SJSA1 (cell line): Measurements from ENCODE around the gene TM9SF2. TPM values are rescaled to one million over a fixed set of nuclear protein-coding genes. Genes with fewer than 3 reads are reported as not detected.
"Not testable (repeated sequence)": the region's sequence is repeated elsewhere in the genome, so short reads cannot be mapped to it uniquely, and the experiment has no call there.

Source experiments
- DNase-seq, 2 experiments: peaks; one replicate each; pipeline ENCODE4 v3.0.0-alpha.2; 2015 to 2020; ENCODE audit warnings: low spot score in 2 of 2, low read depth in 1 of 2
- H3K27ac ChIP-seq: fragments of 250-450 bp; sonication (Bioruptor Pico); 2 replicates; pipeline ENCODE4 v1.5.1; 2020; ENCODE audit warnings: mild to moderate bottlenecking, moderate library complexity
- H3K27me3 ChIP-seq: fragments of 250-450 bp; sonication (Bioruptor Pico); replicated peaks from 2 replicates; pipeline ENCODE4 v1.5.1; 2020; ENCODE audit warnings: mild to moderate bottlenecking, moderate library complexity
- H3K36me3 ChIP-seq: fragments of 250-450 bp; sonication (Bioruptor Pico); 2 replicates; pipeline ENCODE4 v1.5.1; 2020; ENCODE audit warnings: mild to moderate bottlenecking
- H3K4me1 ChIP-seq: fragments of 250-450 bp; sonication (Bioruptor Pico); replicated peaks from 2 replicates; pipeline ENCODE4 v1.6.1; 2021; ENCODE audit warnings: mild to moderate bottlenecking
- H3K4me3 ChIP-seq: fragments of 250-450 bp; sonication (Bioruptor Pico); 2 replicates; pipeline ENCODE4 v1.5.1; 2020; ENCODE audit warnings: mild to moderate bottlenecking
- H3K9me3 ChIP-seq: fragments of 250-450 bp; sonication (Bioruptor Pico); replicated peaks from 2 replicates; pipeline ENCODE4 v1.5.1; 2020; ENCODE audit warnings: mild to moderate bottlenecking
- total RNA-seq: library from RNA; depleted of rRNA; stranded (reverse); fragments of >200 nt; shearing (Covaris generic); gene quantifications from 2 replicates; pipeline ENCODE4 v1.2.3, GENCODE V29; 2014

TM9SF2 gene
- total RNA-seq, 1 experiment from 2014 or later, result 846 TPM

GRCh38 chr13:99559560-99559959, 58.3 kb downstream of the TM9SF2 start:
- no peak overlapping the region for H3K27ac ChIP-seq
- peaks cover 3% of the 10 kb centered on the region; the same call in 1 of the 2 replicates for H3K4me1 ChIP-seq
- H3K36me3 ChIP-seq, result peaks cover 84% of the 10 kb centered on the region
- H3K4me3 ChIP-seq, result no peak overlapping the region
- H3K9me3 ChIP-seq, result no peaks in the 10 kb centered on the region
- H3K27me3 ChIP-seq, result no peaks in the 10 kb centered on the region
- DNase-seq, result no peak

- H3K36me3 ChIP-seq, result peaks cover 76% of the 10 kb centered on the region
- H3K9me3 ChIP-seq, result peaks cover 13% of the 10 kb centered on the region
- no peak for DNase-seq
- no peak overlapping the region for H3K4me3 ChIP-seq
- H3K27me3 ChIP-seq, result no peaks in the 10 kb centered on the region
- no peak overlapping the region for H3K27ac ChIP-seq
- peaks cover 3% of the 10 kb centered on the region; the same call in 1 of the 2 replicates for H3K4me1 ChIP-seq
Observed at GRCh38 chr13:99563404-99563803, 62.1 kb downstream of the TM9SF2 start.

- Histone ChIP-seq H3K4me3 (no peak overlapping the region), H3K27ac (no peak overlapping the region), H3K4me1 (peaks cover 3% of the 10 kb centered on the region; the same call in 1 of the 2 replicates), H3K9me3 (peaks cover 16% of the 10 kb centered on the region), H3K27me3 (no peaks in the 10 kb centered on the region), H3K36me3 (peaks cover 66% of the 10 kb centered on the region)
- DNase-seq, result no peak
Observed at GRCh38 chr13:99564386-99564785, 63.1 kb downstream of the TM9SF2 start.

GRCh38 chr13:99565478-99566124, 64.3 kb downstream of the TM9SF2 start:
- Histone ChIP-seq H3K9me3 (peaks cover 21% of the 10 kb centered on the region), H3K27ac (no peak overlapping the region), H3K27me3 (no peaks in the 10 kb centered on the region), H3K36me3 (peaks cover 56% of the 10 kb centered on the region), H3K4me3 (no peak overlapping the region), H3K4me1 (peaks cover 3% of the 10 kb centered on the region; the same call in 1 of the 2 replicates)
- no peak for DNase-seq

- peak in 1 of 2 experiments; percentile 67 for DNase-seq
- no peak overlapping the region for H3K27ac ChIP-seq
- H3K36me3 ChIP-seq, result peaks cover 48% of the 10 kb centered on the region
- no peaks in the 10 kb centered on the region for H3K27me3 ChIP-seq
- H3K4me1 ChIP-seq, result peaks cover 3% of the 10 kb centered on the region; the same call in 1 of the 2 replicates
- H3K9me3 ChIP-seq, result peaks cover 21% of the 10 kb centered on the region
- no peak overlapping the region for H3K4me3 ChIP-seq
Observed at GRCh38 chr13:99566125-99567083, 65.1 kb downstream of the TM9SF2 start.

GRCh38 chr13:99568901-99569300, 67.6 kb downstream of the TM9SF2 start:
- not testable (repeated sequence) for H3K27ac ChIP-seq, DNase-seq, H3K27me3 ChIP-seq

GRCh38 chr13:99572131-99572530, 70.9 kb downstream of the TM9SF2 start:
- Histone ChIP-seq H3K27ac (no peak overlapping the region), H3K4me3 (no peak overlapping the region), H3K4me1 (no peaks in the 10 kb centered on the region), H3K9me3 (peaks cover 18% of the 10 kb centered on the region), H3K36me3 (peaks cover 2% of the 10 kb centered on the region; the same call in 1 of the 2 replicates), H3K27me3 (no peaks in the 10 kb centered on the region)
- no peak for DNase-seq

More at GRCh38 chr13:99568901-99569300, 67.6 kb downstream of the TM9SF2 start:
- Histone ChIP-seq H3K9me3 (peaks cover 21% of the 10 kb centered on the region), H3K36me3 (peaks cover 30% of the 10 kb centered on the region)
- H3K4me1 ChIP-seq, H3K4me3 ChIP-seq: not testable (repeated sequence)

GRCh38 chr13:99572921-99573320, 71.6 kb downstream of the TM9SF2 start:
- H3K36me3 ChIP-seq, result no peaks in the 10 kb centered on the region
- no peaks in the 10 kb centered on the region for H3K4me1 ChIP-seq
- no peaks in the 10 kb centered on the region for H3K27me3 ChIP-seq
- no peak overlapping the region for H3K4me3 ChIP-seq
- H3K27ac ChIP-seq, result no peak overlapping the region
- peaks cover 10% of the 10 kb centered on the region for H3K9me3 ChIP-seq
- DNase-seq, result no peak

GRCh38 chr13:99575376-99576120, 74.3 kb downstream of the TM9SF2 start:
- H3K9me3 ChIP-seq, result no peaks in the 10 kb centered on the region
- no peak overlapping the region for H3K27ac ChIP-seq
- H3K36me3 ChIP-seq, result no peaks in the 10 kb centered on the region
- DNase-seq, result no peak
- no peak overlapping the region for H3K4me3 ChIP-seq
- no peaks in the 10 kb centered on the region for H3K27me3 ChIP-seq
- no peaks in the 10 kb centered on the region for H3K4me1 ChIP-seq

GRCh38 chr13:99577934-99578917, 77.0 kb downstream of the TM9SF2 start:
- Histone ChIP-seq H3K4me1 (no peaks in the 10 kb centered on the region), H3K36me3 (no peaks in the 10 kb centered on the region), H3K9me3 (no peaks in the 10 kb centered on the region), H3K27ac (no peak overlapping the region), H3K27me3 (no peaks in the 10 kb centered on the region), H3K4me3 (no peak overlapping the region)
- peak; percentile 50 to 69 for DNase-seq

- Histone ChIP-seq H3K27ac (no peak overlapping the region), H3K27me3 (0 out of 2 replicates have a peak, but pooled peaks cover 3% of the 10 kb centered on the region), H3K9me3 (no peaks in the 10 kb centered on the region), H3K4me1 (no peaks in the 10 kb centered on the region), H3K4me3 (no peak overlapping the region), H3K36me3 (no peaks in the 10 kb centered on the region)
- DNase-seq, result peak in 1 of 2 experiments; percentile 49
Observed at GRCh38 chr13:99580500-99581268, 79.4 kb downstream of the TM9SF2 start.

- Histone ChIP-seq H3K4me1 (no peaks in the 10 kb centered on the region), H3K36me3 (no peaks in the 10 kb centered on the region)
Observed at GRCh38 chr13:99582511-99582910, 81.2 kb downstream of the TM9SF2 start.

More at GRCh38 chr13:99582511-99582910, 81.2 kb downstream of the TM9SF2 start:
- Histone ChIP-seq H3K27ac (no peak overlapping the region), H3K9me3 (no peaks in the 10 kb centered on the region), H3K27me3 (0 out of 2 replicates have a peak, but pooled peaks cover 3% of the 10 kb centered on the region), H3K4me3 (no peak overlapping the region)
- DNase-seq, result peak in 1 of 2 experiments; percentile 52
